ENCODE results near the gene ETS1.
A peak's percentile ranks its signal among the peaks of the same experiment; 100 is the strongest.

Gene ETS1

DNA sequence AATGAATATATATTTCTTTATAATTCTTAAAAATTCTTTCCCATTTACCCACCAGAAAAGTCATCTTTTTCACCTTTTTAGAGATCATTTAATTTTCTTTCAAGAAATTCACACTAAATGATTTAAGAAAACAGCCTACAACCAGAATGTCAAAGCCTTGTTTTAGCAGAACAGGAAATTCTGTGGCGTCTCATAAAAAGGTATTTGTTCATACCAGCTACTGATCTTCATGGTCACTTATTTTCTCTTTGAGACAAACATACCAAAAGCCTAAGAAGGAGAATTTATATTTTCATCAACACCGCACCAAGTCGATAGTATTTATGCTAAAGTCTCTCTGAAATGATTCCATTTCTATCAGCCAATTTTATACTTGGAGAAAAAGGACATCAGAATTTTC is 105.3 kb downstream of the ETS1 start:
- DNase-seq (ENCODE audit: low spot score): no peak
- no peaks in the 10 kb centered on the region for H3K27me3 ChIP-seq (ENCODE audit: insufficient read depth, poor library complexity, severe bottlenecking)
- peaks cover 98% of the 10 kb centered on the region for H3K36me3 ChIP-seq (ENCODE audit: low read depth)
- TF ChIP-seq, protein P1, sequence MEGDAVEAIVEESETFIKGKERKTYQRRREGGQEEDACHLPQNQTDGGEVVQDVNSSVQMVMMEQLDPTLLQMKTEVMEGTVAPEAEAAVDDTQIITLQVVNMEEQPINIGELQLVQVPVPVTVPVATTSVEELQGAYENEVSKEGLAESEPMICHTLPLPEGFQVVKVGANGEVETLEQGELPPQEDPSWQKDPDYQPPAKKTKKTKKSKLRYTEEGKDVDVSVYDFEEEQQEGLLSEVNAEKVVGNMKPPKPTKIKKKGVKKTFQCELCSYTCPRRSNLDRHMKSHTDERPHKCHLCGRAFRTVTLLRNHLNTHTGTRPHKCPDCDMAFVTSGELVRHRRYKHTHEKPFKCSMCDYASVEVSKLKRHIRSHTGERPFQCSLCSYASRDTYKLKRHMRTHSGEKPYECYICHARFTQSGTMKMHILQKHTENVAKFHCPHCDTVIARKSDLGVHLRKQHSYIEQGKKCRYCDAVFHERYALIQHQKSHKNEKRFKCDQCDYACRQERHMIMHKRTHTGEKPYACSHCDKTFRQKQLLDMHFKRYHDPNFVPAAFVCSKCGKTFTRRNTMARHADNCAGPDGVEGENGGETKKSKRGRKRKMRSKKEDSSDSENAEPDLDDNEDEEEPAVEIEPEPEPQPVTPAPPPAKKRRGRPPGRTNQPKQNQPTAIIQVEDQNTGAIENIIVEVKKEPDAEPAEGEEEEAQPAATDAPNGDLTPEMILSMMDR (IDR thresholded peaks at IDR 0.05; ENCODE audit: poor library complexity, severe bottlenecking): no peak
- ATAC-seq (ENCODE audit: low read depth): no peak
- peak overlapping the region; percentile 3 for H3K27ac ChIP-seq (ENCODE audit: poor library complexity, severe bottlenecking)
- H3K4me1 ChIP-seq (ENCODE audit: insufficient read depth, poor library complexity, severe bottlenecking): no peaks in the 10 kb centered on the region
- H3K4me3 ChIP-seq (ENCODE audit: severe bottlenecking): no peak overlapping the region
- no peaks in the 10 kb centered on the region for H3K9me3 ChIP-seq (ENCODE audit: severe bottlenecking)

DNA sequence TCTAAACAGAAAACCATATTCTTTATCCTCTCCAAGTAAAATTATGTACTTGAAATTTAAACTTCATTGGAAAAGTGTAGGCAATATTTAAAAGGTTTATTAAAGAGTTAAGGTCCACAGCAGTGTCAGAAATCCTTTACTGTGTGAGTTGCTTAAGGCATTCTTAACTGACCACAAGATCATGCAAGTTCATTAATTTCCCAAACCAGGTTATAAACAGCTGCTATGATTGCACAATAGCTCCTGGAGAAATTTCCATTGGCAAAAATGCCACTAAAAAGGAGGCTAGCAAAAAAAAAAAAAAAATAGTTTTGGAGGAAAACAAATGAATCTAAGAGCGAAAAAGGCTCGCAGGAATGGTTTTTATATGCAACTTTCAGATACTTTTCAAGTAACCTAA is 106.2 kb downstream of the ETS1 start:
- ATAC-seq (ENCODE audit: low read depth) (0 out of 3 replicates have a peak, but pooled peaks have one; percentile 23), DNase-seq (ENCODE audit: low spot score) (no peak)
- Histone ChIP-seq H3K27me3 (ENCODE audit: insufficient read depth, poor library complexity, severe bottlenecking) (no peaks in the 10 kb centered on the region), H3K4me3 (ENCODE audit: severe bottlenecking) (no peak overlapping the region), H3K36me3 (ENCODE audit: low read depth) (peaks cover 98% of the 10 kb centered on the region), H3K9me3 (ENCODE audit: severe bottlenecking) (no peaks in the 10 kb centered on the region), H3K4me1 (ENCODE audit: insufficient read depth, poor library complexity, severe bottlenecking) (no peaks in the 10 kb centered on the region), H3K27ac (ENCODE audit: poor library complexity, severe bottlenecking) (peak overlapping the region; percentile 3)
- TF ChIP-seq, protein P1 (IDR thresholded peaks at IDR 0.05; ENCODE audit: poor library complexity, severe bottlenecking): no peak

DNA sequence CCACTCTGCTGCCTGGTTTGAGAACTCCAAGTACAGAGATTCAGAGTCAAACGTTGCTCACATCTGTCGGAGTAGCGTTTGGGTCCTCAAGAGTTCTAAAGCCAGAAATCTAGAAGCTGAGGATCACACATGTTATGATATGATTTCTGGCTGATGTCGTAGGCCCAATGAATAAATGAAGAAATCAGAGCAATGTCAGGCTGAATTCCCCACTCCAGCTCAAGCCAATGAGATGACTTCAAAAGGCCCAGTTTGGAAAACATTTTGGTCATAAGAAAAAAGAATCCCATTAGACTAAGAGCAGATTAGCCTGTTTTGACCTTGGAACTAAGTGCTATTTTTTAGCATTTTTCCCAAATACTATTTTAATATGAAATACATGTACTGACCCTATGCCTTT is 106.7 kb downstream of the ETS1 start:
- Histone ChIP-seq H3K27me3 (ENCODE audit: insufficient read depth, poor library complexity, severe bottlenecking) (no peaks in the 10 kb centered on the region), H3K4me1 (ENCODE audit: insufficient read depth, poor library complexity, severe bottlenecking) (no peaks in the 10 kb centered on the region), H3K9me3 (ENCODE audit: severe bottlenecking) (no peaks in the 10 kb centered on the region), H3K36me3 (ENCODE audit: low read depth) (peaks cover 98% of the 10 kb centered on the region), H3K27ac (ENCODE audit: poor library complexity, severe bottlenecking) (peak overlapping the region; percentile 3), H3K4me3 (ENCODE audit: severe bottlenecking) (no peak overlapping the region)
- no peak for DNase-seq (ENCODE audit: low spot score)
- no peak for ATAC-seq (ENCODE audit: low read depth)
- TF ChIP-seq, protein P1 (IDR thresholded peaks at IDR 0.05; ENCODE audit: poor library complexity, severe bottlenecking): no peak

DNA sequence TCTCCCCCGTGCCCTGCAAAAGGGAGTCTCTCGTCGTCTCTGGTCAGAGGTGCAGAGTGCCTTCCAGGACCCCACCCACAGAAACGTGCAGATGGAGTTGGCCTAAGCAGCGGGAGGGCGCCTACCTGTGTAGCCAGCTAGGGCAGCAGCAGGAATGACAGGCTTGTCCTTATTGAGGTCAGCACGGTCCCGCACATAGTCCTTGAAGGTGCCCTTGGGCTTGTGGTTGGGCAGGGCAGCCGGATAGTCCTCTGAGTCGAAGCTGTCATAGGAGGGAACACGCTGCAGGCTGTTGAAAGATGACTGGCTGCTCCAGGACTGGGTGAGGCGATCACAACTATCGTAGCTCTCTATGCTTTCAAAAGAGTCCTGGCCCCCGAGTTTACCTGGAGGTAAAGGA is 107.3 kb downstream of the ETS1 start:
- Histone ChIP-seq H3K9me3 (ENCODE audit: severe bottlenecking) (no peaks in the 10 kb centered on the region), H3K4me3 (ENCODE audit: severe bottlenecking) (no peak overlapping the region), H3K36me3 (ENCODE audit: low read depth) (peaks cover 95% of the 10 kb centered on the region), H3K27ac (ENCODE audit: poor library complexity, severe bottlenecking) (no peak overlapping the region), H3K4me1 (ENCODE audit: insufficient read depth, poor library complexity, severe bottlenecking) (no peaks in the 10 kb centered on the region), H3K27me3 (ENCODE audit: insufficient read depth, poor library complexity, severe bottlenecking) (no peaks in the 10 kb centered on the region)
- DNase-seq (ENCODE audit: low spot score) (no peak), ATAC-seq (ENCODE audit: low read depth) (no peak)
- TF ChIP-seq, protein P1 (IDR thresholded peaks at IDR 0.05; ENCODE audit: poor library complexity, severe bottlenecking): no peak

DNA sequence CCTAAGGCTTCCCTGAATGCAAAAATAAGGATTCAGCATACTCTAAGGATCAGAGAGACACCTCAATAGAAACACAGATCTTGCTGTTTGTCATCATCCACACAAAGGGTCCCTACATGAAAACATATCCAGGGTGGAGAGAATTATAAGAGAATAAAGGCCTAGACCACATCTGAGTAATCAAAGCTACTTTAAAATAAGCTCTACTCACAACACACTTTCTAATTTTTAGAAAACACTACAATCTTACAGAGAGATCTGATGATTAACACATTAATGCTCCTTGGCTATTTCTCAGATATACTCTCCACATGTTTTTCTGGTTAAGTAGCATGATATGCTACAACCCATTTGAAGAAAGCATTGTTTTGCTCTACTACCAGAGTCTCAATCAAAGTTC is 108.2 kb downstream of the ETS1 start:
- Histone ChIP-seq H3K27me3 (ENCODE audit: insufficient read depth, poor library complexity, severe bottlenecking) (no peaks in the 10 kb centered on the region), H3K36me3 (ENCODE audit: low read depth) (peaks cover 95% of the 10 kb centered on the region), H3K27ac (ENCODE audit: poor library complexity, severe bottlenecking) (no peak overlapping the region), H3K9me3 (ENCODE audit: severe bottlenecking) (no peaks in the 10 kb centered on the region), H3K4me3 (ENCODE audit: severe bottlenecking) (no peak overlapping the region), H3K4me1 (ENCODE audit: insufficient read depth, poor library complexity, severe bottlenecking) (no peaks in the 10 kb centered on the region)
- DNase-seq (ENCODE audit: low spot score) (no peak), ATAC-seq (ENCODE audit: low read depth) (no peak)
- TF ChIP-seq, protein P1 (IDR thresholded peaks at IDR 0.05; ENCODE audit: poor library complexity, severe bottlenecking): no peak
